Calu3 (cell line): ENCODE measurements around the gene SLC28A3. TPM values are rescaled to one million over a fixed set of nuclear protein-coding genes. Genes with fewer than 3 reads are reported as not detected.
A peak's percentile ranks its signal among the peaks of the same experiment; 100 is the strongest.
"Not testable (repeated sequence)": the region's sequence is repeated elsewhere in the genome, so short reads cannot be mapped to it uniquely, and the experiment has no call there.

ENCODE experiments used
- BruUV-seq: library from RNA; stranded (reverse); fragments of 400-500 nt; replicated peaks from 2 replicates; lab custom pipeline; 2021; lab: Mats Ljungman, UMichigan
- CTCF ChIA-PET: fragments of 300-600 bp; sonication (Branson Sonifier 250); formaldehyde crosslinking; loops from one replicate; lab custom pipeline; 2022; ENCODE audit warnings: antibody characterized with exemption; lab: Charles Lee
- DNase-seq: peaks from one replicate; pipeline ENCODE4 v3.0.0; 2022
- H3K27ac Mint-ChIP-seq: one replicate; pipeline ENCODE4 v1.8.0; 2022; ENCODE audit warnings: mixed read lengths; ENCODE audit not compliant: unreplicated experiment
- H3K27me3 Mint-ChIP-seq: one replicate; pipeline ENCODE4 v1.8.0; 2022; ENCODE audit warnings: mixed read lengths; ENCODE audit not compliant: unreplicated experiment
- H3K36me3 Mint-ChIP-seq: one replicate; pipeline ENCODE4 v1.8.0; 2022; ENCODE audit warnings: mild to moderate bottlenecking, moderate library complexity, mixed read lengths; ENCODE audit not compliant: insufficient read depth, unreplicated experiment
- H3K4me1 Mint-ChIP-seq: one replicate; pipeline ENCODE4 v1.8.0; 2022; ENCODE audit warnings: mild to moderate bottlenecking, low read depth, mixed read lengths; ENCODE audit not compliant: unreplicated experiment
- H3K4me3 Mint-ChIP-seq: one replicate; pipeline ENCODE4 v1.8.0; 2022; ENCODE audit warnings: mild to moderate bottlenecking, low read depth, moderate library complexity, mixed read lengths; ENCODE audit not compliant: unreplicated experiment
- H3K9me3 Mint-ChIP-seq: one replicate; pipeline ENCODE4 v1.8.0; 2022; ENCODE audit warnings: low read depth, mixed read lengths; ENCODE audit not compliant: unreplicated experiment
- intact Hi-C: fragments of 100-400 bp; cut with micrococcal nuclease; formaldehyde crosslinking; loops from one replicate; pipeline ENCODE4 v1.10.0; 2022; ENCODE audit not compliant: unreplicated experiment
- total RNA-seq: library from RNA; stranded (reverse); gene quantifications from 2 replicates; pipeline ENCODE4 v1.2.3, GENCODE V29; 2022
- TF ChIP-seq, protein P1 (sequence below): fragments of 200-600 bp; IDR thresholded peaks from one replicate; pipeline ENCODE4 v1.8.0; 2022; ENCODE audit warnings: antibody characterized with exemption; ENCODE audit not compliant: unreplicated experiment

The SLC28A3 gene
- total RNA-seq, 1 experiment from 2014 or later = 10.7 TPM

- Mint-ChIP-seq H3K27ac (peak overlapping the region; percentile 68), H3K4me3 (no peak overlapping the region), H3K36me3 (no peaks in the 10 kb centered on the region), H3K27me3 (no peaks in the 10 kb centered on the region), H3K4me1 (peaks cover 9% of the 10 kb centered on the region), H3K9me3 (no peaks in the 10 kb centered on the region)
- TF ChIP-seq, protein P1, sequence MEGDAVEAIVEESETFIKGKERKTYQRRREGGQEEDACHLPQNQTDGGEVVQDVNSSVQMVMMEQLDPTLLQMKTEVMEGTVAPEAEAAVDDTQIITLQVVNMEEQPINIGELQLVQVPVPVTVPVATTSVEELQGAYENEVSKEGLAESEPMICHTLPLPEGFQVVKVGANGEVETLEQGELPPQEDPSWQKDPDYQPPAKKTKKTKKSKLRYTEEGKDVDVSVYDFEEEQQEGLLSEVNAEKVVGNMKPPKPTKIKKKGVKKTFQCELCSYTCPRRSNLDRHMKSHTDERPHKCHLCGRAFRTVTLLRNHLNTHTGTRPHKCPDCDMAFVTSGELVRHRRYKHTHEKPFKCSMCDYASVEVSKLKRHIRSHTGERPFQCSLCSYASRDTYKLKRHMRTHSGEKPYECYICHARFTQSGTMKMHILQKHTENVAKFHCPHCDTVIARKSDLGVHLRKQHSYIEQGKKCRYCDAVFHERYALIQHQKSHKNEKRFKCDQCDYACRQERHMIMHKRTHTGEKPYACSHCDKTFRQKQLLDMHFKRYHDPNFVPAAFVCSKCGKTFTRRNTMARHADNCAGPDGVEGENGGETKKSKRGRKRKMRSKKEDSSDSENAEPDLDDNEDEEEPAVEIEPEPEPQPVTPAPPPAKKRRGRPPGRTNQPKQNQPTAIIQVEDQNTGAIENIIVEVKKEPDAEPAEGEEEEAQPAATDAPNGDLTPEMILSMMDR = no peak
- BruUV-seq = no TSS peak
- DNase-seq = peak; percentile 6
- CTCF ChIA-PET = no interaction called here
- intact Hi-C loops = no loop called here
Observed at GRCh38 chr9:84374013-84374412, 33.5 kb upstream of the SLC28A3 start.

GRCh38 chr9:84371737-84372136 is 31.2 kb upstream of the SLC28A3 start:
- Mint-ChIP-seq H3K27me3 (no peaks in the 10 kb centered on the region), H3K27ac (peak overlapping the region; percentile 35), H3K4me3 (no peak overlapping the region), H3K4me1 (peaks cover 9% of the 10 kb centered on the region), H3K9me3 (no peaks in the 10 kb centered on the region), H3K36me3 (no peaks in the 10 kb centered on the region)
- CTCF ChIA-PET = no interaction called here
- no TSS peak for BruUV-seq
- TF ChIP-seq, protein P1 = no peak
- peak; percentile 16 for DNase-seq
- intact Hi-C loops = no loop called here

- H3K27ac Mint-ChIP-seq = no peak overlapping the region
- H3K4me1 Mint-ChIP-seq = peaks cover 9% of the 10 kb centered on the region
- H3K27me3 Mint-ChIP-seq = no peaks in the 10 kb centered on the region
- H3K9me3 Mint-ChIP-seq = no peaks in the 10 kb centered on the region
- no peaks in the 10 kb centered on the region for H3K36me3 Mint-ChIP-seq
- intact Hi-C loops = no loop called here
- DNase-seq = no peak
- CTCF ChIA-PET = no interaction called here
- H3K4me3 Mint-ChIP-seq = no peak overlapping the region
- TF ChIP-seq, protein P1 = no peak
- BruUV-seq = no TSS peak
Observed at GRCh38 chr9:84368601-84369000, 28.0 kb upstream of the SLC28A3 start.

DNA sequence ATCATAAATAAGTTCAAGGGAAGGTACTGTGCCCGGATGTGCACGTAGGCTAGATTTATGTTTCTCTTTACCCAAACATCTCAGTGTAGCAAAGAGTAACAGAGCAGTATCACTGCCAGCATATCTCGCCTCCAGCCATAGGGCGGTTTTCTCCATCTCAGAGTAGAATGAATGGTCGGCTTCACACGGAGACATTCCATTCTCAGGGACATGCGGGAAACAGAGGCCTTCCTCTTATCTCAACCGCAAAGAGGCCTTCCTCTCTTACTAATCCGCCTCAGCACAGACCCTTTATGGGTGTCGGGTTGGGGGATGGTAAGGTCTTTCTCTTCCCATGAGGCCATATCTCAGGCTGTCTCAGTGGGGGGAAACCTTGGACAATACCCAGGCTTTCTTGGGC is 27.2 kb upstream of the SLC28A3 start:
- H3K9me3 Mint-ChIP-seq, H3K4me3 Mint-ChIP-seq, H3K27ac Mint-ChIP-seq, H3K4me1 Mint-ChIP-seq, H3K27me3 Mint-ChIP-seq, intact Hi-C loops, BruUV-seq, CTCF ChIA-PET, H3K36me3 Mint-ChIP-seq, DNase-seq: not testable (repeated sequence)

DNA sequence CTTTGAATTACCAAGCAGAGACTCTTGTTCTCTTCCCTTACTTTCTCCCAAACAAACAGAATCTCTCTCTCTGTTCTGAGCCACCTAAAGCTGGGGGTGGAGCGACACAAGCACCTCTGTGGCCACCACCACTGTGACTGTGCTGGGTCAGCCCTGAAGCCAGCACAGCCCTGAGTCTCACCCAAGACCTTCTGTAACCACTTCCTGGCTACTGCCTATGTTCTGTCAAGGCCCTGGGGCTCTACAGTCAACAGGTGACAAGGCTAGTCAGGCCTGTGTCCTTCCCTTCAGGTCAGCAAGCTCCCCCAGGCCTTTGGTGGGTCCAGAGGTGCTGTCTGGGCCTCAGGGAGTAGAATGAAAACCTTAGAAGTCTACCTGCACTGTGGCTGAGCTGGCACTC is 26.1 kb upstream of the SLC28A3 start:
- CTCF ChIA-PET = no interaction called here
- Mint-ChIP-seq H3K27ac (no peak overlapping the region), H3K9me3 (no peaks in the 10 kb centered on the region)

DNA sequence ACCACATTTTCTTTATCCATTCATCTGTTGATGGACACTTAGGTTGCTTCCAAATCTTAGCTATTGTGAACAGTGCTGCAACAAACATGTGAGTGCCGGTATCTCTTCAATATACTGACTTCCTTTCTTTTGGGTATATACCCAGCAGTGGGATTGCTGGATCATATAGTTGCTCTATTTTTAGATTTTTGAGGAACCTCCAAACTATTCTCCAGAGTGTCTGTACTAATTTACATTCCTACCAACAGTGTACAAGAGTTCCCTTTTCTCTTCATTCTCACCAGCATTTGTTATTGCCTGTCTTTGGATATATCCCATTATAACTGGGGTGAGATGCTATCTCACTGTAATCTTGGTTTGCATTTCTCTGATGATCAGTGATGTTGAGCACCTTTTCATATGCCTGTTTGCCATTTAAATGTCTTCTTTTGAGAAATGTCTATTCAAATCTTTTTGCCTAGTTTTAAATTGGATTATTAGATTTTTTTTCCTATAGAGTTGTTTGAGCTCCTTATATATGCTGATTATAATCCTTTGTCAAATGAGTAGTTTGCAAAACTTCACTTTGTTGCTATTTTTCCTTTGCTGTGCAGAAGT is 24.4 kb upstream of the SLC28A3 start:
- H3K27ac Mint-ChIP-seq, intact Hi-C loops, H3K4me1 Mint-ChIP-seq, H3K4me3 Mint-ChIP-seq, H3K36me3 Mint-ChIP-seq, DNase-seq, CTCF ChIA-PET, BruUV-seq, H3K9me3 Mint-ChIP-seq, H3K27me3 Mint-ChIP-seq: not testable (repeated sequence)

More for the DNA sequence above, 26.1 kb upstream of the SLC28A3 start:
- intact Hi-C loops = no loop called here
- DNase-seq = no peak
- no peaks in the 10 kb centered on the region for H3K27me3 Mint-ChIP-seq
- BruUV-seq = no TSS peak
- H3K4me1 Mint-ChIP-seq = peaks cover 3% of the 10 kb centered on the region
- no peaks in the 10 kb centered on the region for H3K36me3 Mint-ChIP-seq
- TF ChIP-seq, protein P1 = no peak
- H3K4me3 Mint-ChIP-seq = no peak overlapping the region
